Karpas-422 (cell line): ENCODE results near the gene PIK3R6. TPM values are rescaled to one million over a fixed set of nuclear protein-coding genes. Genes with fewer than 3 reads are reported as not detected.

Experiments used
- DNase-seq: peaks from one replicate; pipeline ENCODE4 v3.0.0-alpha.2; 2015
- H2AFZ ChIP-seq: fragments of 200-600 bp; sonication (generic); 2 replicates; pipeline ENCODE4 v1.6.1; 2014; ENCODE audit warnings: antibody characterized with exemption, low read length, mixed read lengths
- H3K27ac ChIP-seq: fragments of 200-600 bp; sonication (generic); 2 replicates; pipeline ENCODE4 v1.5.1; 2014; ENCODE audit warnings: mild to moderate bottlenecking, low read length, moderate library complexity
- H3K27me3 ChIP-seq: fragments of 200-600 bp; sonication (generic); 2 replicates; pipeline ENCODE4 v1.6.1; 2014; ENCODE audit warnings: low read length, mixed read lengths
- H3K36me3 ChIP-seq: fragments of 200-600 bp; sonication (generic); 2 replicates; pipeline ENCODE4 v1.6.1; 2014; ENCODE audit warnings: low read length, mixed read lengths; ENCODE audit not compliant: insufficient read depth
- H3K4me1 ChIP-seq: fragments of 200-600 bp; sonication (generic); 2 replicates; pipeline ENCODE4 v1.6.1; 2014; ENCODE audit warnings: mild to moderate bottlenecking, low read length, mixed read lengths
- H3K4me2 ChIP-seq: fragments of 200-600 bp; sonication (generic); 2 replicates; pipeline ENCODE4 v1.6.1; 2014; ENCODE audit warnings: low read length, low read depth, mild to moderate bottlenecking; ENCODE audit not compliant: poor library complexity, severe bottlenecking
- H3K4me3 ChIP-seq: fragments of 200-600 bp; sonication (generic); 2 replicates; pipeline ENCODE4 v1.5.1; 2014; ENCODE audit warnings: mild to moderate bottlenecking, antibody characterized with exemption, low read length, mixed read lengths
- H3K79me2 ChIP-seq: fragments of 200-600 bp; sonication (generic); 2 replicates; pipeline ENCODE4 v1.6.1; 2014; ENCODE audit warnings: mild to moderate bottlenecking, low read length, mixed read lengths
- H3K9ac ChIP-seq: fragments of 200-600 bp; sonication (generic); 2 replicates; pipeline ENCODE4 v1.6.0; 2014; ENCODE audit warnings: low read length
- H3K9me2 ChIP-seq: fragments of 200-600 bp; sonication (generic), shearing (Covaris generic); replicated peaks from 2 replicates; pipeline ENCODE4 v1.6.0; 2014; ENCODE audit warnings: mild to moderate bottlenecking, low read length, moderate library complexity; ENCODE audit not compliant: insufficient read depth
- H3K9me3 ChIP-seq: fragments of 300-700, 200-600 bp; sonication (generic); 2 replicates; pipeline ENCODE4 v1.6.1; 2014; ENCODE audit warnings: low read length, mixed read lengths
- H4K20me1 ChIP-seq: fragments of 200-600 bp; sonication (generic); 2 replicates; pipeline ENCODE4 v1.6.1; 2014; ENCODE audit warnings: mild to moderate bottlenecking, antibody characterized with exemption, low read length, low read depth; ENCODE audit not compliant: insufficient read depth
- total RNA-seq: library from RNA; depleted of rRNA; stranded (reverse); fragments of >200 nt; shearing (Covaris generic); gene quantifications from 2 replicates; pipeline ENCODE4 v1.2.3, GENCODE V29; 2014; ENCODE audit warnings: low replicate concordance

The PIK3R6 gene
- total RNA-seq, 1 experiment from 2014 or later, result not detected

DNA sequence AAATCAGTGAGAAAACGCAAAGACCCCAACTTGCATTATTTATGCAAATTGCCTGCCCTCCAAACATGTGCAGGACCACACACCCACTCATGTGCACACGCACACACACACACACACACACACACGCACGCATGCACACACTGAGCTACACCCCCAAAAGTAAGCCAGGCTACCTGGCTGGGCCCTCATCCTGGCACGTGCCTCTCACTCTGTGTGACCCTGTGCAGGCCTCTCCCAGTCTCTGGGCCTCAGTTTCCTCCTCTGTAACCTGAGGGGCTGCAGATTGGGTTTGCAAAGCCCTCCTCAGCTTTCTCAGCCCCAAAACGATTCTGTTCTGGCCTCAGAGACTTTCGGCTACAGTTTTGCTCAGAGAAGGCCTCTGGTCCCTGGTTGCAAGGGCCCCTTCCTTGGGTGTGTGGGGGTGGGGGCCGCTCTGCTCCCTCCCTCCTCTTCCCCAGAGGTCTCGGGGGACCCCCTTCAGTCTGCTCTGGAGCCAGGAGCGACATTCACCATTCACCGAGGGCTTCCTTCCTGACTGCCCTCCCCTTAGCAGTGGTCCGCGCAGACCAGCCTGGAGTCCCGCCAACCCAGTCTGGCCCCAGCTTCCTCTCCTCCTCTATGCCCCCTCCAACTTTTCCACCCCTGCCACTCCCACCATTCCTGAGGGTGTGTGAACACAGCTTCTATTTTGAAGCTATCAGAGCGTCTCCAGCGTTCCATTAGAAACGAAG lies 5.4 kb upstream of the PIK3R6 start:
- Histone ChIP-seq H3K36me3 (no peaks in the 10 kb centered on the region), H3K4me3 (no peak overlapping the region), H3K27me3 (no peaks in the 10 kb centered on the region), H3K9ac (no peak overlapping the region), H3K27ac (no peak overlapping the region), H3K4me2 (no peak overlapping the region), H3K9me2 (no peaks in the 10 kb centered on the region), H3K9me3 (no peaks in the 10 kb centered on the region), H3K4me1 (no peaks in the 10 kb centered on the region), H2AFZ (no peak overlapping the region), H4K20me1 (no peaks in the 10 kb centered on the region), H3K79me2 (no peaks in the 10 kb centered on the region)
- no peak for DNase-seq

DNA sequence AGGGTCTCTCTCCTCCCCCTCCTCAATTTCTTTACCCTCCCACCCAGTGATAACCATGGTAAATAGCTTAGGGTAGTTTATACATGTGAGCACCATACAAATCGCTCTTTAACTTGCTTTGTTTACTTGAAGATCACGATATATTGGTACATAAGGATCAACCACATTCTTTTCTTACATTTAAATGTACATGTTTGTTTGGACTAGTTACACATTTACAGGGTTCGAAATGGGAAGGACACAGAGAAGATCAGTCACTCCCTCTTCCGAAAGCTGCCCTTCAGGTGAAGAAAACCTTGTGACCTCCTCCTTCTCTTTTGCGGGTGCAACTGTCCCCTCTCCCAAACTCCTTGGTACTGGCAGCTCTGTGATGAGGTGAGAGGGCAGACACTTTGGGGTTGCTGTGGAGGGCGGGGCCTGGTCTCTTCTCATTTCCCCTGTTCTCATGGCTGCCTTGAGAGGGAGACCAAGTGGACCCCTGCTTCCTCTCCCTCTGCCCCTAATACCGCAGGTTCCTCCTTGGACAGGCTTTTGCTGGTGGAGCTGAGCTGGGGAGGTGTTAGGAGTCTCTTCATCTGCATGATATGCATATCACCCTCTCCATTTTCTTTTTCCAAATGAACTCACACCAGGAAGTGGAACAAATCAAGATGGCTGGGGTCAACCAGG lies 4.7 kb upstream of the PIK3R6 start:
- Histone ChIP-seq H3K79me2 (no peaks in the 10 kb centered on the region), H3K9me2 (no peaks in the 10 kb centered on the region), H3K27me3 (no peaks in the 10 kb centered on the region), H3K4me1 (no peaks in the 10 kb centered on the region), H3K4me3 (no peak overlapping the region), H3K27ac (no peak overlapping the region), H3K9me3 (no peaks in the 10 kb centered on the region), H3K9ac (no peak overlapping the region), H3K4me2 (no peak overlapping the region), H2AFZ (no peak overlapping the region), H3K36me3 (no peaks in the 10 kb centered on the region), H4K20me1 (no peaks in the 10 kb centered on the region)
- DNase-seq, result no peak

DNA sequence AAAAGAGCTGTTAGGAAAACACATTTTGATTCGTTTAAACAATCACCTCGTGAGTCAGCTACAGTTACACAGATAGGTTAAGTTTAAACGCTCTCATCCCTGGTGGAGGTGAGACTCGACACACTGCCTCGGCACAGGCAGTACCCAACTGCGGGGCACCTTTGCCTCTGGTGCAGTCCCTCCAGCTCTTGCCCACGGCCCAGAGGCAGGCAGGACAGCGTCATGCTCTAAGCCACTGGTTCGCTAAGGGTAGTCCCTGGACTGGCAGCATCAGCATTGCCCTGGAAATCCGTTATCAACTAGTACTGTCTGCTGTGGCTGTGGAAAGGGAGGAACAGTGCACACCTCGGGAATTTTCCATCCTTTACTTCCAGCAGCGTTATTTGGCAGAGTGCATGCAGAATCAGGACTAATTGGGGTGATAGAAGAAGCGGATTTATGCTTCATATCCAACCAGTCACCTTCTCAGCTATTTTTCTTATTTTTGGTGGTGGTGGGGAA lies 3.7 kb upstream of the PIK3R6 start:
- no peaks in the 10 kb centered on the region for H3K79me2 ChIP-seq
- no peaks in the 10 kb centered on the region for H4K20me1 ChIP-seq
- H3K36me3 ChIP-seq, result no peaks in the 10 kb centered on the region
- no peaks in the 10 kb centered on the region for H3K4me1 ChIP-seq
- H3K9me2 ChIP-seq, result no peaks in the 10 kb centered on the region
- H3K4me3 ChIP-seq, result no peak overlapping the region
- DNase-seq, result no peak
- H3K27ac ChIP-seq, result no peak overlapping the region
- no peaks in the 10 kb centered on the region for H3K27me3 ChIP-seq
- no peak overlapping the region for H2AFZ ChIP-seq
- H3K9ac ChIP-seq, result no peak overlapping the region
- no peaks in the 10 kb centered on the region for H3K9me3 ChIP-seq
- H3K4me2 ChIP-seq, result no peak overlapping the region

DNA sequence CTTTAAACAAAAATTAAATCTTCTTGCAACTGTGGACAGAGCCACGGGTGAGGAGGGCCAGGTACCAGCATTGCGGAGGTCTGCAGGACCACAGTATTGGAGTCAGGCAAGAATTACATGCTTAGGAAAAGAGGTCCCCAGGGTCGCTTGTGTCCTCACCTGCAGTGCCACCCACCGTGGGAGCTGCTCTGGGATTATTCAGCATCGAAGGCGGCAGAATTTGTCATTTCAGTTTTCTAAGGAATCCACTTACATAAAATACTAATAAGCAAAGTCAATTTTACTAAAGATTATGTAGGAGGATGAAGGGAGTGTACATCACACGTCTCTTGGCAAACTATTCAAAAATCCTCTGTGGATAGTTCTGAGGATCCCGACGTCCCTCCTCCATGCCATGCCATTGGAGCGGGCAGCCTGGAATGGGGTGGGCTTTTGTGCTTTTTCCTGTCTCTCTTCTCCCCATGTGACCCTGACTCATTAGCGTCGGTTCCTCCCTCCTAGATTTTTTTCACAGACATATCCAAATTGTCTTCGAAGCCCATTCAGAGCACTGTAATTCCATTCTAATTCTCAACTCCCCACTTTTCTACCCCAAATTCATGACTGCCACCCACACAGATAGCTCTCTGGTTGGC lies 3.0 kb upstream of the PIK3R6 start:
- Histone ChIP-seq H3K4me2 (no peak overlapping the region), H4K20me1 (no peaks in the 10 kb centered on the region), H3K9me3 (no peaks in the 10 kb centered on the region), H3K9ac (no peak overlapping the region), H3K4me1 (no peaks in the 10 kb centered on the region), H3K79me2 (no peaks in the 10 kb centered on the region), H3K27me3 (no peaks in the 10 kb centered on the region), H3K36me3 (no peaks in the 10 kb centered on the region), H3K9me2 (no peaks in the 10 kb centered on the region), H3K27ac (no peak overlapping the region), H3K4me3 (no peak overlapping the region), H2AFZ (no peak overlapping the region)
- no peak for DNase-seq

DNA sequence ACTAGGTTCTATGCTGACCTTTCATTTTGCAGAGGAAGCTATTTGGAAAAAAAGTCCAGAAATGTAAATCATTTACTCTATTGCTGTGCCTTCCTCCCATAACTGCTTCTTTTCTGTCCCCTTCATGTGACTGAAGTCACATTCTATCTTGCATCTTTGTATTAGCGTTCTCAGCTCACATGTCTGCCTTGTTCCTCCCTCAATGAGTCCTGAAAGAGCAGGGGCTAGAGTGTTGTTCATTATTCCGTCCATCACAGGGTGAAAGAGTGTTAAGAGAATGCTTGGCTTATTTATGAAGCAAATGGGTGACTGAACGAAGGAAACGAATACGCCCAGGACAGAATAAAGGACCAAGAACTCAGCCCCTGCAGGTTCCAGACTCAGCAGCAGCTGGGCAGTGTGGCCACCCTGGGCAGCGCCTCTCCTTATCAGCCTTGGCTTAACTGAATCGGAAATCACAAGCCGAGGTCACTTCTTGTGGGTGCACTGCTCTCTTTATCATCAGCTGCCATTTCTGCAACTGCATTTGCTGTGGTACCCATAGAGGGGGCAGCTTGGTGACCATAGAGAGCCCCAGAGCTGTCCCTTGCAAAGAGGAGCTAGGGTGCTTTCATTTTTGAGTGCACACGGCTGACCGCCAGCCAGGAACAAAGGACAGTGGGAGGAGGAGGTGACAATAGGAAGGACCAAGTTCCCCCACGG lies 1.8 kb upstream of the PIK3R6 start:
- Histone ChIP-seq H3K9me2 (no peaks in the 10 kb centered on the region), H3K9ac (no peak overlapping the region), H3K79me2 (no peaks in the 10 kb centered on the region), H3K4me2 (no peak overlapping the region), H3K9me3 (no peaks in the 10 kb centered on the region), H3K4me3 (no peak overlapping the region), H4K20me1 (no peaks in the 10 kb centered on the region), H3K27me3 (no peaks in the 10 kb centered on the region), H3K36me3 (no peaks in the 10 kb centered on the region), H3K4me1 (no peaks in the 10 kb centered on the region), H2AFZ (no peak overlapping the region), H3K27ac (no peak overlapping the region)
- no peak for DNase-seq

DNA sequence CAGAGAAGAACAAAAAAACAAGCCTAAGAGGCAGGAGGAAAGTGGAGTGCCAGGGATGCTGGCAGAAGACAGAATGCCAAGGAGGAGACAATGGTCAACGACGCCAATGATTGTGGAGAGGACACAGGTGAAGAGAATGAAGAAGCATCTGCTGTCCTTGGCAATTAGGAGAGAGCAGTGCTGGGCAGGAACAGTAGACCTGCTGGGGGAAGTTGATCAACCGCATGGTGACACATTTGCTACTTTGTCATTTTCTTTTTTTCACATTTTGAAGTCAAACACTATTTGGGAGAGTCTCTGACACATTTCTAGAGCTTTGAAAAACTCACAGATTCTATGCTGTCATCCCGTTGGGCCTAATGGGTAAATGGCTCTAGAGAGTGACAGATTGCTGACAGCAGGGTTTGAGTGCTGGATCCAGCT lies 1.1 kb upstream of the PIK3R6 start:
- no peaks in the 10 kb centered on the region for H3K36me3 ChIP-seq
- no peaks in the 10 kb centered on the region for H3K9me2 ChIP-seq
- DNase-seq, result no peak
- H3K27ac ChIP-seq, result no peak overlapping the region
- H3K4me3 ChIP-seq, result no peak overlapping the region
- H3K27me3 ChIP-seq, result no peaks in the 10 kb centered on the region
- H3K4me1 ChIP-seq, result no peaks in the 10 kb centered on the region
- no peaks in the 10 kb centered on the region for H4K20me1 ChIP-seq
- H3K9ac ChIP-seq, result no peak overlapping the region
- no peaks in the 10 kb centered on the region for H3K9me3 ChIP-seq
- no peak overlapping the region for H3K4me2 ChIP-seq
- no peak overlapping the region for H2AFZ ChIP-seq
- no peaks in the 10 kb centered on the region for H3K79me2 ChIP-seq

DNA sequence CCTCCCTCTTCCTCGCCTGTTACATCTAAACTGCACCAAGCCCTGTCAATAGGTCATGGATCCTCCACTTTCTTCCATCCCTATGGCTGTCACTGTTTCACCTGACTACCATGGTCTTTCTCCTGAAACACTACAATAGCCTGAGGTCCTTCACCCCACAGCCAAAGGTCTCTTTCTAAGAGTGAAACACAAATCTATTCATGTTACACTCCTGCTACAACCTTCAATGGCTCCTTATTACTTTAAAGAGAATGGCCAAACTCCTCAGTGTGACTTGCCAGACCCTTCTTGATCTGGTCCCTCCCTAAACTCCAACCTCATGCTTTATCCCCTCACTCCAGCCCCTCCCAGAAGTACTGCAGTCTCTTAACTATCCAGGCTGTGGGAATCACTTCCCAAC lies 618 bp upstream of the PIK3R6 start:
- Histone ChIP-seq H3K4me3 (no peak overlapping the region), H3K9me3 (no peaks in the 10 kb centered on the region), H4K20me1 (no peaks in the 10 kb centered on the region), H3K27me3 (no peaks in the 10 kb centered on the region), H3K4me1 (no peaks in the 10 kb centered on the region), H3K36me3 (no peaks in the 10 kb centered on the region), H2AFZ (no peak overlapping the region), H3K79me2 (no peaks in the 10 kb centered on the region), H3K9me2 (no peaks in the 10 kb centered on the region), H3K9ac (no peak overlapping the region), H3K4me2 (no peak overlapping the region), H3K27ac (no peak overlapping the region)
- DNase-seq, result no peak

DNA sequence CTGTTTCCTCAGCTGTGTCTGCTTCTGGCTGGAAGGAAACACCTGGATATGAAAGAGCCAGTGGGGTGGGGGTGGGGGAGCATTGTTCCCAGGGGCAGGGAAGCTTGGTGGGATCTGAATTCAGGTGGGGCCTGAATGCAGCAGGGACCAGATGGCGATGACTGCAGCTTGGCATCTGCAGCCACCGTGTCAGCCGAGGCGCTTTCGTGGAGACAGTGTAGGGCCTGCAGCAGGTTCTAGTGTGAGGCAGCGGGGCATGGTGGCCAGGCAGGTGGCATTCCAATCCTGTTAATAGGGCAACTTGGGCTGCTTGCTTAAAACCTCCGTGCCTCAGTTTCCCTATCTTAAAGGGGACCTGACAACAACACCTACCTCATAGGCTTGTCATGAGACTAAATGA lies 1.7 kb downstream of the PIK3R6 start:
- Histone ChIP-seq H3K27me3 (no peaks in the 10 kb centered on the region), H3K4me1 (no peaks in the 10 kb centered on the region), H3K79me2 (no peaks in the 10 kb centered on the region), H3K36me3 (no peaks in the 10 kb centered on the region), H3K9ac (no peak overlapping the region), H3K9me3 (no peaks in the 10 kb centered on the region), H3K27ac (no peak overlapping the region), H3K9me2 (no peaks in the 10 kb centered on the region), H3K4me2 (no peak overlapping the region), H3K4me3 (no peak overlapping the region), H4K20me1 (no peaks in the 10 kb centered on the region), H2AFZ (no peak overlapping the region)
- DNase-seq, result no peak
